Fibroblast of peridontal ligament (primary cell): ENCODE measurements around the gene SCYGR2.
"Not testable (repeated sequence)": the region's sequence is repeated elsewhere in the genome, so short reads cannot be mapped to it uniquely, and the experiment has no call there.

Source experiments
- DNase-seq: peaks from one replicate; pipeline ENCODE4 v3.0.0-alpha.2; 2010; ENCODE audit errors: extremely low read depth

The SCYGR2 gene

GRCh38 chr2:227598835-227599503 lies at the start of gene SCYGR2:
TSS of gene SCYGR2 (plus strand) at chr2:227598893. CDS start at chr2:227598893, 0 bp downstream.
- DNase-seq: not testable (repeated sequence)

- DNase-seq: no peak
Measured at GRCh38 chr2:227551836-227552235, 46.9 kb upstream of the SCYGR2 start.

DNA sequence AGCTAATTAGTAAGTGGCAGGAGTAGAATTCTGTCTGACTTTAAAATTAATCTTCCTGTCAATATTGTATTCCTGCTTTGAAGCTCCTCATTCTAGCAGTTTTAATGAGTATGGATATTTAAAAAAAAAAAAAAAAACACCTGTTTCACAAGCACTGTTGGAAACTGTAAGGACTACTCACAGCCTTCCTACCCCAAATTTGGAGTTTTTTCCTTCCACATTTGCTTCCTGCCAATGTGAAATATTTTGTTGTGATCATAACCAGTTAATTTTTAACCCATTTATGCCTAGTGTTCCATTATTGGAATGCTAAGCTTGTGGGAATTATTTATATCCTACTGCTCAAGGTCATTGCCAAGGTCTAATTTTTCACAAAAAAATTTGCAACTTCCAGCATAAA lies 36.1 kb upstream of the SCYGR2 start:
- no peak for DNase-seq

- no peak for DNase-seq
Measured at GRCh38 chr2:227565080-227565479, 33.6 kb upstream of the SCYGR2 start.

DNA sequence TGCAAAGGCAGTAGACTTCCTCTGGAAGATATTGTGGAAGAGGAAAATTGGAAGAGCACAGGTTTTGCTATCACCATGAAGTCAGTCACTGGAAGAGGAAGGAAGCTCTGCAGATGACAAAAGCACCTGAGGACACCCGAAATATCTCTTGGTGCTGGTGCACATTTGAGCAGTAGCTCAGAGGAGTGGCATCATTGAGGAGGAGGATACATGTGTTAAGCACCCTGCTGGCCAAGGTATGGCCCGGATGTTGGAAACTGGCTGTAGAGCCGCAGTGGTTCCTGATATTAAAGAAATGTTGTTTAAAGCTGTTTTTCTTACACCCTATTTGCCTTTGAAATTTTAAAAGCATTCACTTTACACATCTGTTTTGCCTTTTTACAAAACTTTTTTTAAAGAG lies 32.7 kb upstream of the SCYGR2 start:
- DNase-seq: no peak

GRCh38 chr2:227568852-227569169 lies 29.9 kb upstream of the SCYGR2 start:
- no peak for DNase-seq

GRCh38 chr2:227570615-227571014 lies 28.1 kb upstream of the SCYGR2 start:
- no peak for DNase-seq

DNA sequence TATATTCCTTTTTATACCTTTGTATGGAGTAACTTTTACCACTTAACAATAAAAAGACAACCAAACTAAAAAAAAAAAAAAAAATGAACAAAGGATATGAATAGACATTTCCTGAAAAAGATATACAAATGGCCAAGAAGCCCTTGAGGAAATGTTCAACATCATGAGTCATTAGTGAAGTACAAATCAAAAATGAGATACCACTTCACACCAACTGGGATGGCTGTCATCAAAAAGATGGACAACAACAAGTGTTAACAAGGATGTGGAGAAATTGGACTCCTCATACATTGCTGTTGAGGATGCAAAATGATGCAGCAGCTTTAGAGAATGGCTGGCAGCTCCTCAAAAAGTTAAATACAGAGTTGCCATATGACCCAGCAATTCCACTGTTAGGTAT lies 22.6 kb upstream of the SCYGR2 start:
- DNase-seq: no peak

GRCh38 chr2:227576812-227577211 lies 21.9 kb upstream of the SCYGR2 start:
- DNase-seq: no peak

GRCh38 chr2:227577555-227577954 lies 21.1 kb upstream of the SCYGR2 start:
- no peak for DNase-seq

DNA sequence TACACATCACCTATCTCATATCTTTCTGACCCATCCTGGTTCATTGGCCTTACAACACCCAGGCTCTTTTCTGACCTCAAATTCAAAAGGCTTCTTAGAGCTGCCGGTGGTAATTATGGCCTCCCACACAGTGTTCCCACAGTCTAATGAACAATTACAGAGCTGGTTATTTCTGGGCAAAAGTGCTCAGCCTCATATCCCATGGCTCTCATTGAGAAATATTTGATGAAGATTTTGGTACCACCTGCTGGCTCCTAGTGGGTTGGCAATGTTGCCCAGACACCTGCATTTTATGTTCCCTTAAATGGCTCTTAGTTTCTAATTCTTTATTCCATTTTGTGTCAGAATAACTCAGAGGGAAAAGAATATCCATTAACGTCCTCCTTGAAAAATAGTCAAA lies 20.1 kb upstream of the SCYGR2 start:
- DNase-seq: no peak

- no peak for DNase-seq
Measured at GRCh38 chr2:227579791-227580190, 18.9 kb upstream of the SCYGR2 start.

GRCh38 chr2:227582369-227582768 lies 16.3 kb upstream of the SCYGR2 start:
- no peak for DNase-seq

DNA sequence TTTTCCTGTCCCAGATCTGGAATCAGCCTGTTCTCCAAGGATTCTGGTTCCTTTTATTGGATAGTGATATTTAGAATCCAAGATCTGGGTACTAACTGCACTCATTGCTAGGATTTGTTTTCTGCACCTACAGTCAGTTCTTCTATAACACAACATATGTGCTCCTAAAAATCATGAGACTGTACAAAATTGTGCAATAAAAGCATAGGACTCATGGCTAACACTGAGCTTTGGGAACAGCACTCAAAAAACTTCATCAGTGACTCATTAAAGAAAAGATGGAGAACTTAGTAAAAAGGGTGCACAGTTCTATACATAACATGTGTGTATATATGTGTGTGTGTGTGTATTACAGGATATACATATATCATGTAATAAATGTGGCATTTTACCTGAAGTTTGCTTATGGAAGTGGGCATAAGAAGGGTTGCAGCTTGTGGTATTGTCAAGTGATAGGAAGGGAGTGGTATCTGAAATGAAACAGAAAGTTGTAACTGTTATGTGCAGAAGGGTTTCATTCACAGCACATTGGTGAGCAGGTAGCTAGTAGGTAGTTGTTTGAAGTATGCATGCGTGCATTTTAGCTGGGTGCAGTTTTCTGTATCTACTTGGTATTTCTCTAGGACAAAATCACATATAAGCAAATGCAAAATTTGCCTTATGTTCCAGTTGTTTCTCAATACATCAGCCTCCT lies 5.9 kb upstream of the SCYGR2 start:
- no peak for DNase-seq

- DNase-seq: no peak
Measured at GRCh38 chr2:227595797-227596196, 2.9 kb upstream of the SCYGR2 start.

DNA sequence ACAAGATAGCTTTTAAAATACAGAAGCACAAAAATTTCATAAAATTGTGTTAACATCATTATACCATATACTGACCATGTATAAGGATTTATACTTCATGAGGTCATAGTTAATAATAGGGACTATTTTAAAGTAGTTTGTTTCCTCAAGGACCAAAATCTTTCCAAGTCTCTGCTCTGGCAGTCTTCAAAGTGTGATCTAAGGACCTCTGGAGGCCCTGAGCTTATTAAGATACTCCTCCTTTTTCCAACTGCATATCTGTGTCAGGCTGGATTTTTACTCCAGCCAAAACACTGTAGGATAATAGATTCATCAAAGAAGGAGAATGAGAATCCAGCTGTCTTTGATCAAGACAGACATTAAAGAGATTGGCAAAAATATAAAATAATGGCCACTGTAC lies 1.7 kb upstream of the SCYGR2 start:
- no peak for DNase-seq

- DNase-seq: no peak
Measured at GRCh38 chr2:227597998-227598397, 695 bp upstream of the SCYGR2 start.

DNA sequence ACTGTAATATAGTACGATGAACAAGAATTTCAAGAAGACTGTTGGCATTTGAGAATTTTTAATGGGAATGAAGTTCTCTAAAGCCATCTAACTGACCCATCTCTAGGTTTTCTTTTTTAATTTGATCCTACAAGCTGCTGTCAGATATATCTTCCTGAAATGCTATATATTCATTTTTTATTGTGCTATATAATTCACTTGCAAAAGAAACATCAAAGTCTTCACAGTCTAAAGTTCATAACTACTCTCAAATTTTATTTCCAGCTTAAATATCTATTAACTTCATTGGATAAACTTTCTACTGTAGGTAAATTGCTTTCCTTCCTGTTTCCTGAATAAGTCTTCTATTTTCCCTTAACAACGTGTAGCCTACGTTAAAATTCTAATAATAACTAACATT lies 3.7 kb downstream of the SCYGR2 start:
- no peak for DNase-seq

DNA sequence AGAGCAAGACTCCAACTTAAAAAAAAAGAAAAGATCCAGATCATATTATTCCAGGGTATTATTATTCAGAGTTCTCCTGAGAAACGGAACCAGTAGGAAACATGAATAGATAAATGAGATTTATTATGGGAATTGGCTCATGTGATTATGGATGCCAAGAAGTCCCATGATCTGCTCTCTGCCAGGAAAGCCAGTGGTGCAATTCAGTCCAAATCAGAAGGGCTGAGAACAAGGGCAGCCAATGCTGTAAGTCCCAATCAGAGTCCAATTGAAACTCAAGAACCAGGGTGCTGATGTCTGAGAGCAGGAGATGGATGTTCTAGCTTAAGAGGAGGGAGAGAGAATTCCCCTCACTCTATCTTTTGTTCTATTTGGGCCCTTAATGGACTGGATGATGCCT lies 7.8 kb downstream of the SCYGR2 start:
- DNase-seq: peak; percentile 5

DNA sequence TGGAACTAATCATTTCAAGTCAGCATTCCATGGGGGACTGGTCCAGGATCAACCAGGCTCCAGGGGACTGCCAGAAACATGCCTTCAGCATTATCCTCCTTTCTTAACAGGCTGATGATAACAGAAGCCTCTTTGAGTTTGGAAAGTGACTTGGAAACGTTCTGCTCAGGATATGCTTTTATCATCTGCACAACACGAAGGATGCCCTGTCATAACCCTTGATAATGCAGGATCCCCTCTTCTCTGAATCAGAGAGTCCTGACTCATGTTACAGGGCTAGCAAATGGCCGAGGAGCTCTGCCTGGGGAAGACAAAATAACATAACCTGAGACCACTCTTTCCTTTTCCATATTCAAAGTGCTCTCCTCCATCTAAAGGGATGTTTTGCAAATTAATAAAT lies 9.2 kb downstream of the SCYGR2 start:
- no peak for DNase-seq

GRCh38 chr2:227608561-227609338 lies 10.1 kb downstream of the SCYGR2 start:
- DNase-seq: no peak

DNA sequence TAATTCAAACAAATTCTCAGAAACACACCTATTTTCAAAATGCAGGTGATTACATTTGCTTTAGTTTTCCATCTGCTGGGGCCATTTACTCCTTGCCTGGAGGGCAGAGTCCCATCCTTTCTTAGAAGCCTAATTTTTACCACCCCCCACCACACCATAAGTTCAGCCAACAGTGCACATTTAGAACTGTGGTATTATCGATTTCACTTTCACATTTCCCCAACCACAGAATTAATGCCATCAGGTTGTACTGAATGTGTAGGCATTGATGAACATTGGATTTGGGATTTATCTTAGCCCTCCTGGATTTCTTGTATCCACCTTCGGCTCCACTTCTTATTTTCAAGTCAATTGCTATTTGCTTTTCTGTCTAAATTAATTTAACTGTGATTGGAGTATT lies 11.4 kb downstream of the SCYGR2 start:
- no peak for DNase-seq
